Stimulated activated CD4-positive, alpha-beta T cell treated with anti-CD3 and anti-CD28 coated beads, Interleukin-4, amount 100 ng/mL, for 4 hours (primary cell): ENCODE results near the gene NME1.

Experiments used
- DNase-seq, 2 experiments: peaks; one replicate each; pipeline ENCODE4 v3.0.0-alpha.2; 2020

NME1 gene

DNA sequence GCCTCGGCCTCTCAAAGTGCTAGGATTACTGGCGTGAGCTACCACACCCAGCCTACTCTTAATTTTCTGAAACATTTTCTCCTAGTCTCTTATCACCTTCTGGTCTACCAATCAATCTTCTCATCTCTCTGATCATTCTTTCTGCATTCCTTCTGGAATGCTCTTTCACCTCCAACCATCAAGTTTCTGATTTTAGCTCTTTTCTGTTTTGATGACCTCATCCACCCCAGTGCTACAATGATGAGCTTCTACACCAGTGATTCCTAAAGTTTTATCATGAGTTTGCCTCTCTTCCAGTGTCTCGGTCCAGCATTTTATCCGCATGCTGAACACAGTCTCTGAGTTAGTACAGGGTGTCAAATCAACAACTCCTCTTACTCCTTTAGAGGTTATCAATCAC lies 44.4 kb downstream of the NME1 start:
- no peak for DNase-seq

- DNase-seq: no peak
Measured at GRCh38 chr17:51200295-51200694, 46.9 kb downstream of the NME1 start.

- no peak for DNase-seq
Measured at GRCh38 chr17:51200846-51201245, 47.5 kb downstream of the NME1 start.

- DNase-seq: no peak
Measured at GRCh38 chr17:51203838-51204237, 50.5 kb downstream of the NME1 start.
